ENCODE data around the gene ADPRHL1. TPM values are rescaled to one million over a fixed set of nuclear protein-coding genes. Genes with fewer than 3 reads are reported as not detected.

ADPRHL1 gene
- total RNA-seq, 4 donors from 2014 or later: 2.5 to 8.6 (median 5.5) TPM

GRCh38 chr13:113398963-113399754 lies 54.1 kb downstream of the ADPRHL1 start:
- Histone ChIP-seq H3K4me3 (no peak overlapping the region), H3K9me3 (no peaks in the 10 kb centered on the region), H3K27ac (no peak overlapping the region), H3K27me3 (peaks cover 16% of the 10 kb centered on the region), H3K4me1 (peaks cover 13% of the 10 kb centered on the region), H3K36me3 (no peaks in the 10 kb centered on the region)
- peak in 1 of 2 donors; percentile 67 for DNase-seq (ENCODE audit: low spot score in 2 of 2)
- WGBS: 61% methylated on average over 9 of the region's 19 CpGs
- TF ChIP-seq EP300 (IDR thresholded peaks at IDR 0.05): no peak
- no peak for TF ChIP-seq POLR2A (IDR thresholded peaks at IDR 0.05)
- no peak for TF ChIP-seq CTCF (IDR thresholded peaks at IDR 0.05)
- TF ChIP-seq POLR2AphosphoS5 (IDR thresholded peaks at IDR 0.05): no peak

- no peak overlapping the region for H3K4me3 ChIP-seq
- WGBS: 72% methylated on average over 20 of the region's 20 CpGs
Measured at GRCh38 chr13:113397608-113398425, 55.5 kb downstream of the ADPRHL1 start.

GRCh38 chr13:113394339-113394640 lies 59.0 kb downstream of the ADPRHL1 start:
- TF ChIP-seq CTCF (IDR thresholded peaks at IDR 0.05) (no peak), POLR2A (IDR thresholded peaks at IDR 0.05) (no peak)
- H3K9me3 ChIP-seq: no peaks in the 10 kb centered on the region
- peaks cover 13% of the 10 kb centered on the region for H3K4me1 ChIP-seq
- no peaks in the 10 kb centered on the region for H3K36me3 ChIP-seq
- no peaks in the 10 kb centered on the region for H3K27me3 ChIP-seq
- WGBS: 37% methylated on average over 13 of the region's 13 CpGs
- H3K4me3 ChIP-seq: peak overlapping the region; percentile 72
- no peak overlapping the region for H3K27ac ChIP-seq
- DNase-seq (ENCODE audit: low spot score in 2 of 2): no peak

More at GRCh38 chr13:113397608-113398425, 55.5 kb downstream of the ADPRHL1 start:
- H3K36me3 ChIP-seq: no peaks in the 10 kb centered on the region
- peaks cover 22% of the 10 kb centered on the region for H3K4me1 ChIP-seq
- H3K9me3 ChIP-seq: no peaks in the 10 kb centered on the region
- H3K27ac ChIP-seq: no peak overlapping the region
- DNase-seq (ENCODE audit: low spot score in 2 of 2): peak in 1 of 2 donors; percentile 61
- TF ChIP-seq CTCF (IDR thresholded peaks at IDR 0.05) (no peak), EP300 (IDR thresholded peaks at IDR 0.05) (no peak), POLR2AphosphoS5 (IDR thresholded peaks at IDR 0.05) (no peak), POLR2A (IDR thresholded peaks at IDR 0.05) (no peak)
- peaks cover 16% of the 10 kb centered on the region for H3K27me3 ChIP-seq

- H3K27me3 ChIP-seq: no peaks in the 10 kb centered on the region
- H3K4me1 ChIP-seq: peaks cover 13% of the 10 kb centered on the region
- no peaks in the 10 kb centered on the region for H3K36me3 ChIP-seq
- peak in 1 of 2 donors; percentile 85 for DNase-seq (ENCODE audit: low spot score in 2 of 2)
- no peaks in the 10 kb centered on the region for H3K9me3 ChIP-seq
- peak overlapping the region; percentile 26 for H3K27ac ChIP-seq
- no peak for TF ChIP-seq POLR2AphosphoS5 (IDR thresholded peaks at IDR 0.05)
- no peak for TF ChIP-seq EP300 (IDR thresholded peaks at IDR 0.05)
- peak; percentile 68 to 99 for TF ChIP-seq CTCF (IDR thresholded peaks at IDR 0.05)
- peak overlapping the region; percentile 72 for H3K4me3 ChIP-seq
- 1% methylated on average over 27 of the region's 63 CpGs for WGBS
Measured at GRCh38 chr13:113393563-113394338, 59.5 kb downstream of the ADPRHL1 start.
